Loucy (cell line): ENCODE results near the gene OAF.

Source experiments
- H2AFZ ChIP-seq: fragments of 200-600 bp; sonication (generic); 2 replicates; pipeline ENCODE4 v1.6.0; 2016; ENCODE audit warnings: antibody characterized with exemption, mild to moderate bottlenecking, low read length, moderate library complexity
- H3F3A ChIP-seq: fragments of 200-600 bp; 2 replicates; pipeline ENCODE4 v1.6.0; 2016; ENCODE audit warnings: antibody characterized with exemption, low read depth, mild to moderate bottlenecking
- H3K27me3 ChIP-seq: fragments of 200-600 bp; sonication (generic); 2 replicates; pipeline ENCODE4 v1.6.1; 2014; ENCODE audit warnings: low read length, mild to moderate bottlenecking; ENCODE audit not compliant: insufficient read depth, poor library complexity, severe bottlenecking
- H3K36me3 ChIP-seq: fragments of 200-600 bp; sonication (generic); 2 replicates; pipeline ENCODE4 v1.6.1; 2016; ENCODE audit warnings: low read length; ENCODE audit not compliant: insufficient read depth
- H3K4me1 ChIP-seq: fragments of 200-600 bp; sonication (generic); 2 replicates; pipeline ENCODE4 v1.5.1; 2014; ENCODE audit warnings: low read length, mild to moderate bottlenecking; ENCODE audit not compliant: insufficient read depth, poor library complexity, severe bottlenecking
- H3K4me2 ChIP-seq: fragments of 200-600 bp; sonication (generic); 2 replicates; pipeline ENCODE4 v1.6.0; 2014; ENCODE audit warnings: antibody characterized with exemption, low read length, low read depth, mild to moderate bottlenecking; ENCODE audit not compliant: poor library complexity, severe bottlenecking
- H3K4me3 ChIP-seq: fragments of 200-600 bp; sonication (generic); 2 replicates; pipeline ENCODE4 v1.5.1; 2014; ENCODE audit warnings: low read length, mild to moderate bottlenecking, mixed read lengths; ENCODE audit not compliant: poor library complexity, severe bottlenecking
- H3K79me2 ChIP-seq: fragments of 200-600 bp; sonication (generic); 2 replicates; pipeline ENCODE4 v1.6.1; 2014; ENCODE audit warnings: low read length; ENCODE audit not compliant: insufficient read depth
- H3K9ac ChIP-seq: fragments of 200-600 bp; sonication (generic); 2 replicates; pipeline ENCODE4 v1.6.0; 2014; ENCODE audit warnings: mild to moderate bottlenecking, low read depth, low read length, moderate library complexity; ENCODE audit not compliant: poor library complexity, severe bottlenecking
- H3K9me2 ChIP-seq: fragments of 200-600 bp; sonication (generic); replicated peaks from 2 replicates; pipeline ENCODE4 v1.6.1; 2016; ENCODE audit warnings: low read depth, low read length, mixed read lengths
- H3K9me3 ChIP-seq: fragments of 200-600 bp; sonication (generic); 2 replicates; pipeline ENCODE4 v1.6.1; 2014; ENCODE audit warnings: mild to moderate bottlenecking, antibody characterized with exemption, low read length, low read depth; ENCODE audit not compliant: insufficient read depth
- H4K20me1 ChIP-seq: fragments of 200-600 bp; sonication (generic); 2 replicates; pipeline ENCODE4 v1.6.0; 2014; ENCODE audit warnings: antibody characterized with exemption, low read length, mild to moderate bottlenecking; ENCODE audit not compliant: insufficient read depth, poor library complexity, severe bottlenecking
- EZH2phosphoT487 ChIP-seq: fragments of 200-600 bp; IDR thresholded peaks from 2 replicates; pipeline ENCODE4 v1.6.1; 2018; ENCODE audit warnings: antibody characterized with exemption, mild to moderate bottlenecking, moderate library complexity, borderline replicate concordance
- TF ChIP-seq, protein P1 (sequence below): fragments of 200-600 bp; sonication (generic); conservative IDR thresholded peaks from 2 replicates; pipeline ENCODE4 v1.5.1; 2014; ENCODE audit warnings: mild to moderate bottlenecking, antibody characterized with exemption, low read length

Gene OAF

DNA sequence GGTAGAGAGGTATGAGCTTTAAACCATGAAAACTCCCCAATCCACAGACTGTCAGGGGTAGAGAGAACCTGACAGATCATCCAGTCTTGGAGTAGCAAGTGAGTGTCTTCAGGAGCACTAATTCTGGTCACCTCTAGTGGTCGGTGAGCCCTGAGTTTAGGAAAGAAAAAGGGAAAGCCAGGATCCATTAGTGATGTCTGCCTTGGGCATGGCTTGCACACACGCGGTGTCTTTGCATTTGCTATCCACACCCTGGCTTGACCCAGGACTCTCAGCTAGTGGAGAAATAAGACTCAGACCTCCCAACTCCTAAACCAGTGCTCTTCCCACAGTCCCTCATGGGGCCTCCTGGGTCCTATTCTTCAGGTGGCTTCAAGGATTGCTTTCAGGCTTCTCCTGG lies 48.4 kb downstream of the OAF start:
- no peaks in the 10 kb centered on the region for H3K4me1 ChIP-seq
- no peaks in the 10 kb centered on the region for H3K9me2 ChIP-seq
- H4K20me1 ChIP-seq: no peaks in the 10 kb centered on the region
- H3K4me2 ChIP-seq: no peak overlapping the region
- no peak overlapping the region for H2AFZ ChIP-seq
- H3K79me2 ChIP-seq: no peaks in the 10 kb centered on the region
- TF ChIP-seq, protein P1, sequence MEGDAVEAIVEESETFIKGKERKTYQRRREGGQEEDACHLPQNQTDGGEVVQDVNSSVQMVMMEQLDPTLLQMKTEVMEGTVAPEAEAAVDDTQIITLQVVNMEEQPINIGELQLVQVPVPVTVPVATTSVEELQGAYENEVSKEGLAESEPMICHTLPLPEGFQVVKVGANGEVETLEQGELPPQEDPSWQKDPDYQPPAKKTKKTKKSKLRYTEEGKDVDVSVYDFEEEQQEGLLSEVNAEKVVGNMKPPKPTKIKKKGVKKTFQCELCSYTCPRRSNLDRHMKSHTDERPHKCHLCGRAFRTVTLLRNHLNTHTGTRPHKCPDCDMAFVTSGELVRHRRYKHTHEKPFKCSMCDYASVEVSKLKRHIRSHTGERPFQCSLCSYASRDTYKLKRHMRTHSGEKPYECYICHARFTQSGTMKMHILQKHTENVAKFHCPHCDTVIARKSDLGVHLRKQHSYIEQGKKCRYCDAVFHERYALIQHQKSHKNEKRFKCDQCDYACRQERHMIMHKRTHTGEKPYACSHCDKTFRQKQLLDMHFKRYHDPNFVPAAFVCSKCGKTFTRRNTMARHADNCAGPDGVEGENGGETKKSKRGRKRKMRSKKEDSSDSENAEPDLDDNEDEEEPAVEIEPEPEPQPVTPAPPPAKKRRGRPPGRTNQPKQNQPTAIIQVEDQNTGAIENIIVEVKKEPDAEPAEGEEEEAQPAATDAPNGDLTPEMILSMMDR: no peak
- TF ChIP-seq EZH2phosphoT487: no peak
- no peaks in the 10 kb centered on the region for H3F3A ChIP-seq
- H3K9me3 ChIP-seq: no peaks in the 10 kb centered on the region
- no peaks in the 10 kb centered on the region for H3K27me3 ChIP-seq
- no peak overlapping the region for H3K9ac ChIP-seq
- H3K36me3 ChIP-seq: no peaks in the 10 kb centered on the region
- no peak overlapping the region for H3K4me3 ChIP-seq

DNA sequence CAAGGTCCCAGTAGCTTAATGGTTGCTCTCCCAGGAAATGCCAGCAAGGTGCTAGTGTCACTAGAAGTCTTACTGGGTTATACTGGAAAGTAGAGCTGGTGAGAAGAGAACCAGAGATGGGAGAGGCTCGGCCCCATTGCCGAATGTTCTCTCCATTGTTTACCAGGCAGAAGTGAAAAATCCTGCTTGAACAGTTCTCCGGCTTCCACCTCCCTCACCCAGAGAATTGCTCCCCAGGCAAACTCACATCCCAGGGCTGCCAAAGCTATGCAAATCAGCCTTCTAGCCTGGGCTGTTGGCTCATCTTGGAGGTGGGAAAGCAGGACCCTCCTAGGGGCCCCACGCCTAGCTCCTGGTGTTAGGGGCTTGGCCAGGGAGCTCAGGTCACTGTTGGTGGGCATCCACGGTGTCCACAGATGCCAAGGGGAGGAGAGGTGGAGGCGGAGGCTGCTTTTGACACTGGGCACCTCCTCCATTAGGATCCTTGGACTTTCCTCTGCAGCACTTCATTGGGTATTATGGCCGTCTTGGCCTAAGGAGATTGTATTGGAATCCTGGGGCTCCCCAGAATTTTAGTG lies 49.2 kb downstream of the OAF start:
- Histone ChIP-seq H3K4me2 (no peak overlapping the region), H2AFZ (no peak overlapping the region), H3K4me1 (no peaks in the 10 kb centered on the region), H3K36me3 (no peaks in the 10 kb centered on the region), H3K4me3 (no peak overlapping the region), H4K20me1 (no peaks in the 10 kb centered on the region), H3K9ac (no peak overlapping the region), H3K79me2 (no peaks in the 10 kb centered on the region), H3K27me3 (no peaks in the 10 kb centered on the region), H3K9me2 (no peaks in the 10 kb centered on the region), H3K9me3 (no peaks in the 10 kb centered on the region), H3F3A (no peaks in the 10 kb centered on the region)
- TF ChIP-seq, protein P1: no peak
- TF ChIP-seq EZH2phosphoT487: no peak

GRCh38 chr11:120260616-120261015 lies 49.8 kb downstream of the OAF start:
- no peaks in the 10 kb centered on the region for H3K79me2 ChIP-seq
- no peak overlapping the region for H2AFZ ChIP-seq
- H3K4me3 ChIP-seq: no peak overlapping the region
- no peaks in the 10 kb centered on the region for H3K4me1 ChIP-seq
- H3K9ac ChIP-seq: no peak overlapping the region
- H3K9me3 ChIP-seq: no peaks in the 10 kb centered on the region
- no peaks in the 10 kb centered on the region for H3K9me2 ChIP-seq
- H3F3A ChIP-seq: no peaks in the 10 kb centered on the region
- H4K20me1 ChIP-seq: no peaks in the 10 kb centered on the region
- no peak overlapping the region for H3K4me2 ChIP-seq
- H3K36me3 ChIP-seq: no peaks in the 10 kb centered on the region
- no peaks in the 10 kb centered on the region for H3K27me3 ChIP-seq
- TF ChIP-seq EZH2phosphoT487: no peak
- TF ChIP-seq, protein P1: no peak
